NCI-H2029 treated with DMSO at 0.1 percent for 48 hours (cell line): ENCODE results near the gene PTGDR2.

ENCODE experiments used
- DNase-seq: peaks from one replicate; lab custom pipeline; 2025; lab: John Stamatoyannopoulos, UW

The PTGDR2 gene

GRCh38 chr11:60858731-60859464, 3.1 kb upstream of the PTGDR2 start:
- no peak for DNase-seq

GRCh38 chr11:60858236-60858635, 2.5 kb upstream of the PTGDR2 start:
- no peak for DNase-seq

- no peak for DNase-seq
Measured at GRCh38 chr11:60857378-60858232, 1.9 kb upstream of the PTGDR2 start.

- DNase-seq: no peak
Measured at GRCh38 chr11:60854847-60855725, 664 bp downstream of the PTGDR2 start.

GRCh38 chr11:60854140-60854846, 1.5 kb downstream of the PTGDR2 start:
- no peak for DNase-seq

- no peak for DNase-seq
Measured at GRCh38 chr11:60852982-60853950, 2.5 kb downstream of the PTGDR2 start.

- no peak for DNase-seq
Measured at GRCh38 chr11:60852117-60852981, 3.4 kb downstream of the PTGDR2 start.

GRCh38 chr11:60851327-60852104, 4.2 kb downstream of the PTGDR2 start:
- no peak for DNase-seq

GRCh38 chr11:60849641-60850520, 5.9 kb downstream of the PTGDR2 start:
- DNase-seq: no peak

GRCh38 chr11:60848714-60849151, 7.0 kb downstream of the PTGDR2 start:
- no peak for DNase-seq

- no peak for DNase-seq
Measured at GRCh38 chr11:60847896-60848295, 7.9 kb downstream of the PTGDR2 start.

GRCh38 chr11:60847281-60847680, 8.5 kb downstream of the PTGDR2 start:
- DNase-seq: no peak

- no peak for DNase-seq
Measured at GRCh38 chr11:60845338-60845737, 10.4 kb downstream of the PTGDR2 start.

- no peak for DNase-seq
Measured at GRCh38 chr11:60844870-60845221, 10.9 kb downstream of the PTGDR2 start.

- no peak for DNase-seq
Measured at GRCh38 chr11:60844045-60844869, 11.5 kb downstream of the PTGDR2 start.

- no peak for DNase-seq
Measured at GRCh38 chr11:60842668-60843600, 12.8 kb downstream of the PTGDR2 start.
